GM06990 (cell line): ENCODE data around the gene TMPRSS12.
"Not testable (repeated sequence)": the region's sequence is repeated elsewhere in the genome, so short reads cannot be mapped to it uniquely, and the experiment has no call there.

ENCODE experiments used
- DNase-seq: peaks from one replicate; pipeline ENCODE4 v3.0.0-alpha.2; 2011; ENCODE audit not compliant: insufficient read length; ENCODE audit errors: extremely low read depth
- H3K27me3 ChIP-seq: replicated peaks from 2 replicates; pipeline ENCODE4 v1.6.0; 2011; ENCODE audit warnings: low read length; ENCODE audit not compliant: control insufficient read depth, insufficient read depth
- H3K36me3 ChIP-seq: 2 replicates; pipeline ENCODE4 v1.5.1; 2011; ENCODE audit warnings: low read length; ENCODE audit not compliant: control insufficient read depth, insufficient read depth
- H3K4me3 ChIP-seq: replicated peaks from 2 replicates; pipeline ENCODE4 v1.5.1; 2011; ENCODE audit warnings: low read depth, mild to moderate bottlenecking, control low read depth, low read length
- TF ChIP-seq, protein P1 (sequence below): IDR thresholded peaks from 2 replicates; pipeline ENCODE4 v1.5.1; 2011; ENCODE audit warnings: low read length, control low read depth, mild to moderate bottlenecking, inconsistent platforms; ENCODE audit not compliant: insufficient read depth, poor library complexity, severe bottlenecking

TMPRSS12 gene

DNA sequence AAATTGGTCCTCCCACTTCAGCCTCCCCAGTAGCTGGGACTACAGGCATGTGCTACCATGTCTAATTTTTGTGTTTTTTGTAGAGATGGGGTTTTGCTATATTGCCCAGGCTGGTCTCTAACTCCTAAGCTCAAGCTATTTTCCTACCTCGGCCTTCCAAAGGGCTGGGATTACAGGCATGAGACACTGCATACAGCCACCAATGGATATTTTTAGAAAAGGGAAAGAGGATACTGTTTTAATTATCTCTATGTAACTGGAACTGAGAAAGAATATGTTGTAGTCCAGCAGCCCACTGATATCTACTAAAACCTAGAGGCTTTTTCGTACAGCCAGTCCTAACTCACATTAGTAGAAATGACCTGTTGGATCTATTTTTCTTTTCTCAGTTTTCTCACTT lies 6.2 kb downstream of the TMPRSS12 start:
- no peak for DNase-seq

DNA sequence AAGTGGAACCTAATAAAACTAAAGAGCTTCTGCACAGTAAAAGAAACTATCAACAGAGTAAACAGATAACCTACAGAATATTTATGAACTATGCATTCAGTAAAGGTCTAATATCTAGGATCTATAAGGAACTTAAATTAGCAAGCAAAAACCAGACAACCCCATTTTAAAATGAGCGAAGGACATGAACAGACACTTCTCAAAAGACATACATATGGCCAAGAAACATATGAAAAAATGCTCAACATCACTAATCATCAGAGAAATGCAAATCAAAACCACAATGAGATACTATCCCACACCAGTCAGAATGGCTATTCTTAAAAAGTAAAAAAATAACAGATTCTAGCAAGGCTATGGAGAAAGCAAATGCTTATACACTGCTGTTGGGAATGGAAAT lies 12.5 kb downstream of the TMPRSS12 start:
- not testable (repeated sequence) for H3K27me3 ChIP-seq, H3K4me3 ChIP-seq, H3K36me3 ChIP-seq, DNase-seq

More for the DNA sequence above, 6.2 kb downstream of the TMPRSS12 start:
- Histone ChIP-seq H3K27me3 (no peaks in the 10 kb centered on the region), H3K4me3 (no peak overlapping the region), H3K36me3 (no peaks in the 10 kb centered on the region)
- TF ChIP-seq, protein P1, sequence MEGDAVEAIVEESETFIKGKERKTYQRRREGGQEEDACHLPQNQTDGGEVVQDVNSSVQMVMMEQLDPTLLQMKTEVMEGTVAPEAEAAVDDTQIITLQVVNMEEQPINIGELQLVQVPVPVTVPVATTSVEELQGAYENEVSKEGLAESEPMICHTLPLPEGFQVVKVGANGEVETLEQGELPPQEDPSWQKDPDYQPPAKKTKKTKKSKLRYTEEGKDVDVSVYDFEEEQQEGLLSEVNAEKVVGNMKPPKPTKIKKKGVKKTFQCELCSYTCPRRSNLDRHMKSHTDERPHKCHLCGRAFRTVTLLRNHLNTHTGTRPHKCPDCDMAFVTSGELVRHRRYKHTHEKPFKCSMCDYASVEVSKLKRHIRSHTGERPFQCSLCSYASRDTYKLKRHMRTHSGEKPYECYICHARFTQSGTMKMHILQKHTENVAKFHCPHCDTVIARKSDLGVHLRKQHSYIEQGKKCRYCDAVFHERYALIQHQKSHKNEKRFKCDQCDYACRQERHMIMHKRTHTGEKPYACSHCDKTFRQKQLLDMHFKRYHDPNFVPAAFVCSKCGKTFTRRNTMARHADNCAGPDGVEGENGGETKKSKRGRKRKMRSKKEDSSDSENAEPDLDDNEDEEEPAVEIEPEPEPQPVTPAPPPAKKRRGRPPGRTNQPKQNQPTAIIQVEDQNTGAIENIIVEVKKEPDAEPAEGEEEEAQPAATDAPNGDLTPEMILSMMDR: no peak

DNA sequence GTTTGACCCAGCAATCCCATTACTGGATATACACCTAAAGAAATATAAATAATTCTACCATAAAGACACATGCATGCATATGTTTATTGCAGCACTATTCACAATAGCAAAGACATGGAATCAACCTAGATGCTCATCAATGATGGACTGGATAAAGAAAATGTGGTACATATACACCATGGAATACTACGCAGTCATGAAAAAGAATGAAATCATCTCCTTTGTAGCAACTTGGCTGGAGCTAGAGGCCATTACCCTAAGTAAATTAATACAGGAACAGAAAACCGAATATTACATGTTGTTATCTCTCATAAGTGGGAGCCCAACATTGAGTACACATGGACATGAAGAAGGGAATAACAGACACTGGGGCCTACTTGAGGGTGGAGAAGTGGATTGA lies 13.0 kb downstream of the TMPRSS12 start:
- H3K36me3 ChIP-seq, H3K4me3 ChIP-seq, DNase-seq, H3K27me3 ChIP-seq: not testable (repeated sequence)

DNA sequence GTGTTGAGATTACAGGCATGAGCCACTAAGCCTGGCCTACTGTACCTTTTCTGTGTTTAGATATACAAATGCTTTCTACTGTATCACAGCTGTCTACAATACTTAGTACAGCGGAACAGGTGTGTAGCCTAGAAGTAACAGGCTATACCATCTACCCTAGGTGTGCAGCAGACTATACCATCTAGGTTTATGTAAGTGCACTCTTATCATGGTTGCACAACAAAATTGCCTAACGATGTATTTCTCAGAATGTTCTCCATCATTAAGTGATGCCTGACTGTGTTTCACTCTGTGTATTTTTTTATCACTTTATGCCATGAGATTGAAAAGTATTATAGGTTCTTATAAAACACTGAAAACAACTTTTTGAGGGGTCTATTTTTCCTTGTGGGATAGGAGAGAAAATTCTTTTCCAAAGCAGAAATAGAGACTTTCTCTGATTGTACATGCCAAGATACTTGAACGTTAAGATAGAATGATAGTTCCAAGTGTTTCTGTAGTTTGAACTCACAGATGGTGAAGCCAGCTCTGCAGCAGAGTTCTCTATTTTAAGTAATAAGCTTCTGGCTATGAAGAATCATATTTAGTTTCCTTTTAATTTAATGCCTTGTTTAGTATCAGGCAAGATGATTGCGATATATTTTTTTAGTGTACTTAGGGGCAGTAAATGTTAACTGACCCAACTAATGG lies 17.0 kb downstream of the TMPRSS12 start:
- H3K4me3 ChIP-seq: no peak overlapping the region
- no peaks in the 10 kb centered on the region for H3K36me3 ChIP-seq
- no peaks in the 10 kb centered on the region for H3K27me3 ChIP-seq
- TF ChIP-seq, protein P1: no peak
- DNase-seq: no peak

DNA sequence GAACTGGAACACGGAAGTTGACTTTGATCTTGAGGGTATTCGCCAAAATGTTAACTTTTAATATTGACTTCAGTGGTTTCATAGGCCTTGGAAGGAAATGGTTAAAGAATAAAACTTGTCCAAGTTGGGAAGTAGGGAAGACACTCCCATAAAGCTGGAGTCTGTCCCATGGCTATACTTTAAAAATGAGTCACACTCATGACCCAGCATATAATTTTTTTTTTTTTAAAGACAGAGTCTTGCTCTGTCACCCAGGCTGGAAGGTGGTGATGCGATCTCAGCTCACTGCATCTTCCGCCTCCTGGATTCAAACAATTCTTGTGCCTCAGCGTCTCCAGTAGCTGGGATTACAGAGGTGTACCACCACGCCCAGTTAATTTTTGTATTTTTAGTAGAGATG lies 19.6 kb downstream of the TMPRSS12 start:
- H3K36me3 ChIP-seq: no peaks in the 10 kb centered on the region
- TF ChIP-seq, protein P1: no peak
- DNase-seq: no peak
- H3K4me3 ChIP-seq: no peak overlapping the region
- H3K27me3 ChIP-seq: no peaks in the 10 kb centered on the region

DNA sequence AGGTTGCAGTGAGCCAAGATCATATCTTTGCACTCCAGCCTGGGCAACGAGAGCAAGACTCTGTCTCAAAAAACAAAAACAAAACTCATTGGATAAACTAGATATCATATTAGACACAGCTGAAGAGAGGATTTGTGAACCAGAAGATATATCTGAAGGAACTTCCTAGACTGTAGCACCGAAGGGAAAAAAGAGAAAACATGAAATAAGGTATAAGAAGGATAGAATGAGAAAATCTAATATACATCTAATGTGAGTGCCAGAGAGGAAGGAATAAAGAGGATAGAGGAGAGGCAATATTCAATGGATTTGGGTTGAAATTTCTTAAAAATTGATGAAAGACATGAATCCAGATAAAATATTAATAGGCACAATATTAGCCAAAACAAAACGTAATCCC lies 22.5 kb downstream of the TMPRSS12 start:
- Histone ChIP-seq H3K36me3 (no peaks in the 10 kb centered on the region), H3K27me3 (no peaks in the 10 kb centered on the region), H3K4me3 (no peak overlapping the region)
- TF ChIP-seq, protein P1: no peak
- no peak for DNase-seq

DNA sequence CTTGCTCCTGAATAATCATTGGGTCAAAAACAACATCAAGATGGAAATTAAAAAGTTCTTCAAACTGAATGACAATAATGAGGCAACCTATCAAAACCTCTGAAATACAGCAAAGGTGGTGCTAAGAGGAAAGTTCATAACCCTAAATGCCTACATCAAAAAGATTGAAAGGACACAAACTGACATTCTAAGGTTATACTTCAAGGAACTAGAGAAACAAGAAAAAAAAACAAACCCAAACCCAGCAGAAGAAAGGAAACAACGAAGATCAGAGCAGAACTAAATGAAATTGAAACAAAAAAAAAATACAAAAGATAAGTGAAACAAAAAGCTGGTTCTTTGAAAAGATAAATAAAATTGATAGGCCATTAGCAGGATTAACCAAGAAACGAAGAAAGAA lies 26.2 kb downstream of the TMPRSS12 start:
- DNase-seq, H3K27me3 ChIP-seq, H3K4me3 ChIP-seq, H3K36me3 ChIP-seq: not testable (repeated sequence)
